ENCODE data around the gene ATOH8. TPM values are rescaled to one million over a fixed set of nuclear protein-coding genes. Genes with fewer than 3 reads are reported as not detected.

ATOH8 gene
- total RNA-seq, 1 experiment from 2014 or later: 0.81 TPM

DNA sequence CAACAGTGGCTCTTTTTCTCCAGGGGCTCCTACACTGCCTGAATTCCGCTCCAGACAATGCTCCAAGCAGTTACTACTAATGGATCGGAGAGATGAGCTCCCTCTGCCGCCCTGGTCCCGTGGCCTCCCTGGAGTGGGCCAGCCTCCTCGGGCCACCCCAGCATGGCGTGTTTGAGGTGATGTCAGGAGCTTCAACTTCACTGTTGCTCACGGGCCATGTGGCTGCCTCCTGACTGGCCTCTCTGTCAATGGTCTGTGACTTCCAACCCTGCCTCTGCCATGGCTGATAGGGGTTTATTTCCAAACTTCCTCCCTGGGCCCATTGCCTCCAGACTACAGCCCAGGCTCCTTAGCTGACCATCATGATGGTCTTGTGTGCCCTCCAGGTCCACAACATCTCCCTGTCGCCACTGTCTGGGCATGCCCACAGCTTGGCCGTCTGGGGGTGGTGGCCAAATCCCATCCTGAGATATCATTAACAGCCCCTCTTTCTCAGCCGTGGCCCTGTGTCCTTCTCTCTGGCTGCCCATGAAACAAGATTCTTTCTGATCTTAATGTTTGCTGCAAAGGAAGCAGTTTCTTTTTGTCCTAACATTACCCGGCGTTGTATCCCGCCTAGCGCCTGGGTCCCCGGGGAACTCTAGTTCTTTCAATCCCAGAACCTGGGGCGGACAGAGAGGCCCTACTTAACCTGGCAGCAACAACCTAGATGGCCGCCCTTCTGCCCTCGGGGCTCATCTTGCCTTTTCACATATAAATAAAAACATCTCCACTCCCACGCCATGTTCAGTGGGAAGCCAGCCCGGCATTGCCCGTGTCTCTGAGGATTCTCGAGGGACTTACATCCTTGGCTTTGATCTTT lies 38.1 kb downstream of the ATOH8 start:
- H3K4me3 Mint-ChIP-seq: no peak overlapping the region
- no peaks in the 10 kb centered on the region for H3K36me3 Mint-ChIP-seq
- no peaks in the 10 kb centered on the region for H3K4me1 Mint-ChIP-seq
- ChIA-PET CTCF (interaction anchor here (1.4 kb wide), 1 partner anchor 155 kb away, joined by 3 read pairs; no protein-coding TSS in a partner anchor), POLR2A (no interaction called here)
- H3K9me3 Mint-ChIP-seq: no peaks in the 10 kb centered on the region
- no peak overlapping the region for H3K27ac Mint-ChIP-seq
- no peak for ATAC-seq
- DNase-seq (ENCODE audit: low spot score): peak; percentile 6
- no peaks in the 10 kb centered on the region for H3K27me3 Mint-ChIP-seq (ENCODE audit: low read depth)
- TF ChIP-seq RORB (CRISPR knock-in tag; IDR thresholded peaks at IDR 0.05) (no peak), JUN (CRISPR knock-in tag; IDR thresholded peaks at IDR 0.05) (no peak), CBFB (CRISPR knock-in tag; IDR thresholded peaks at IDR 0.05; ENCODE audit: low read depth) (no peak), GRHL2 (CRISPR knock-in tag; IDR thresholded peaks at IDR 0.05; ENCODE audit: insufficient replicate concordance, severe bottlenecking) (no peak), FOXJ3 (CRISPR knock-in tag; IDR thresholded peaks at IDR 0.05; ENCODE audit: borderline replicate concordance) (no peak), HMGA2 (CRISPR knock-in tag; IDR thresholded peaks at IDR 0.05) (no peak), ESRRA (CRISPR knock-in tag; IDR thresholded peaks at IDR 0.05; ENCODE audit: borderline replicate concordance) (no peak), NR3C1 (CRISPR knock-in tag; conservative IDR thresholded peaks at IDR 0.05; ENCODE audit: low read depth) (no peak), SMAD3 (CRISPR knock-in tag; IDR thresholded peaks at IDR 0.05; ENCODE audit: borderline replicate concordance) (no peak), ZBTB21 (CRISPR knock-in tag; IDR thresholded peaks at IDR 0.05; ENCODE audit: borderline replicate concordance) (no peak), ZNF263 (CRISPR knock-in tag; IDR thresholded peaks at IDR 0.05; ENCODE audit: low read depth) (no peak)
- TF ChIP-seq, protein P1, sequence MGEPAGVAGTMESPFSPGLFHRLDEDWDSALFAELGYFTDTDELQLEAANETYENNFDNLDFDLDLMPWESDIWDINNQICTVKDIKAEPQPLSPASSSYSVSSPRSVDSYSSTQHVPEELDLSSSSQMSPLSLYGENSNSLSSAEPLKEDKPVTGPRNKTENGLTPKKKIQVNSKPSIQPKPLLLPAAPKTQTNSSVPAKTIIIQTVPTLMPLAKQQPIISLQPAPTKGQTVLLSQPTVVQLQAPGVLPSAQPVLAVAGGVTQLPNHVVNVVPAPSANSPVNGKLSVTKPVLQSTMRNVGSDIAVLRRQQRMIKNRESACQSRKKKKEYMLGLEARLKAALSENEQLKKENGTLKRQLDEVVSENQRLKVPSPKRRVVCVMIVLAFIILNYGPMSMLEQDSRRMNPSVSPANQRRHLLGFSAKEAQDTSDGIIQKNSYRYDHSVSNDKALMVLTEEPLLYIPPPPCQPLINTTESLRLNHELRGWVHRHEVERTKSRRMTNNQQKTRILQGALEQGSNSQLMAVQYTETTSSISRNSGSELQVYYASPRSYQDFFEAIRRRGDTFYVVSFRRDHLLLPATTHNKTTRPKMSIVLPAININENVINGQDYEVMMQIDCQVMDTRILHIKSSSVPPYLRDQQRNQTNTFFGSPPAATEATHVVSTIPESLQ (CRISPR knock-in tag; IDR thresholded peaks at IDR 0.05): no peak
- TF ChIP-seq, protein P2, sequence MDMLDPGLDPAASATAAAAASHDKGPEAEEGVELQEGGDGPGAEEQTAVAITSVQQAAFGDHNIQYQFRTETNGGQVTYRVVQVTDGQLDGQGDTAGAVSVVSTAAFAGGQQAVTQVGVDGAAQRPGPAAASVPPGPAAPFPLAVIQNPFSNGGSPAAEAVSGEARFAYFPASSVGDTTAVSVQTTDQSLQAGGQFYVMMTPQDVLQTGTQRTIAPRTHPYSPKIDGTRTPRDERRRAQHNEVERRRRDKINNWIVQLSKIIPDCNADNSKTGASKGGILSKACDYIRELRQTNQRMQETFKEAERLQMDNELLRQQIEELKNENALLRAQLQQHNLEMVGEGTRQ (CRISPR knock-in tag; IDR thresholded peaks at IDR 0.05): no peak
- TF ChIP-seq, protein P3, sequence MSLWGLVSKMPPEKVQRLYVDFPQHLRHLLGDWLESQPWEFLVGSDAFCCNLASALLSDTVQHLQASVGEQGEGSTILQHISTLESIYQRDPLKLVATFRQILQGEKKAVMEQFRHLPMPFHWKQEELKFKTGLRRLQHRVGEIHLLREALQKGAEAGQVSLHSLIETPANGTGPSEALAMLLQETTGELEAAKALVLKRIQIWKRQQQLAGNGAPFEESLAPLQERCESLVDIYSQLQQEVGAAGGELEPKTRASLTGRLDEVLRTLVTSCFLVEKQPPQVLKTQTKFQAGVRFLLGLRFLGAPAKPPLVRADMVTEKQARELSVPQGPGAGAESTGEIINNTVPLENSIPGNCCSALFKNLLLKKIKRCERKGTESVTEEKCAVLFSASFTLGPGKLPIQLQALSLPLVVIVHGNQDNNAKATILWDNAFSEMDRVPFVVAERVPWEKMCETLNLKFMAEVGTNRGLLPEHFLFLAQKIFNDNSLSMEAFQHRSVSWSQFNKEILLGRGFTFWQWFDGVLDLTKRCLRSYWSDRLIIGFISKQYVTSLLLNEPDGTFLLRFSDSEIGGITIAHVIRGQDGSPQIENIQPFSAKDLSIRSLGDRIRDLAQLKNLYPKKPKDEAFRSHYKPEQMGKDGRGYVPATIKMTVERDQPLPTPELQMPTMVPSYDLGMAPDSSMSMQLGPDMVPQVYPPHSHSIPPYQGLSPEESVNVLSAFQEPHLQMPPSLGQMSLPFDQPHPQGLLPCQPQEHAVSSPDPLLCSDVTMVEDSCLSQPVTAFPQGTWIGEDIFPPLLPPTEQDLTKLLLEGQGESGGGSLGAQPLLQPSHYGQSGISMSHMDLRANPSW (CRISPR knock-in tag; conservative IDR thresholded peaks at IDR 0.05; ENCODE audit: low read depth): no peak
- TF ChIP-seq, protein P4, sequence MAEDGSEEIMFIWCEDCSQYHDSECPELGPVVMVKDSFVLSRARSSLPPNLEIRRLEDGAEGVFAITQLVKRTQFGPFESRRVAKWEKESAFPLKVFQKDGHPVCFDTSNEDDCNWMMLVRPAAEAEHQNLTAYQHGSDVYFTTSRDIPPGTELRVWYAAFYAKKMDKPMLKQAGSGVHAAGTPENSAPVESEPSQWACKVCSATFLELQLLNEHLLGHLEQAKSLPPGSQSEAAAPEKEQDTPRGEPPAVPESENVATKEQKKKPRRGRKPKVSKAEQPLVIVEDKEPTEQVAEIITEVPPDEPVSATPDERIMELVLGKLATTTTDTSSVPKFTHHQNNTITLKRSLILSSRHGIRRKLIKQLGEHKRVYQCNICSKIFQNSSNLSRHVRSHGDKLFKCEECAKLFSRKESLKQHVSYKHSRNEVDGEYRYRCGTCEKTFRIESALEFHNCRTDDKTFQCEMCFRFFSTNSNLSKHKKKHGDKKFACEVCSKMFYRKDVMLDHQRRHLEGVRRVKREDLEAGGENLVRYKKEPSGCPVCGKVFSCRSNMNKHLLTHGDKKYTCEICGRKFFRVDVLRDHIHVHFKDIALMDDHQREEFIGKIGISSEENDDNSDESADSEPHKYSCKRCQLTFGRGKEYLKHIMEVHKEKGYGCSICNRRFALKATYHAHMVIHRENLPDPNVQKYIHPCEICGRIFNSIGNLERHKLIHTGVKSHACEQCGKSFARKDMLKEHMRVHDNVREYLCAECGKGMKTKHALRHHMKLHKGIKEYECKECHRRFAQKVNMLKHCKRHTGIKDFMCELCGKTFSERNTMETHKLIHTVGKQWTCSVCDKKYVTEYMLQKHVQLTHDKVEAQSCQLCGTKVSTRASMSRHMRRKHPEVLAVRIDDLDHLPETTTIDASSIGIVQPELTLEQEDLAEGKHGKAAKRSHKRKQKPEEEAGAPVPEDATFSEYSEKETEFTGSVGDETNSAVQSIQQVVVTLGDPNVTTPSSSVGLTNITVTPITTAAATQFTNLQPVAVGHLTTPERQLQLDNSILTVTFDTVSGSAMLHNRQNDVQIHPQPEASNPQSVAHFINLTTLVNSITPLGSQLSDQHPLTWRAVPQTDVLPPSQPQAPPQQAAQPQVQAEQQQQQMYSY (CRISPR knock-in tag; IDR thresholded peaks at IDR 0.05): no peak
- TF ChIP-seq, protein P5, sequence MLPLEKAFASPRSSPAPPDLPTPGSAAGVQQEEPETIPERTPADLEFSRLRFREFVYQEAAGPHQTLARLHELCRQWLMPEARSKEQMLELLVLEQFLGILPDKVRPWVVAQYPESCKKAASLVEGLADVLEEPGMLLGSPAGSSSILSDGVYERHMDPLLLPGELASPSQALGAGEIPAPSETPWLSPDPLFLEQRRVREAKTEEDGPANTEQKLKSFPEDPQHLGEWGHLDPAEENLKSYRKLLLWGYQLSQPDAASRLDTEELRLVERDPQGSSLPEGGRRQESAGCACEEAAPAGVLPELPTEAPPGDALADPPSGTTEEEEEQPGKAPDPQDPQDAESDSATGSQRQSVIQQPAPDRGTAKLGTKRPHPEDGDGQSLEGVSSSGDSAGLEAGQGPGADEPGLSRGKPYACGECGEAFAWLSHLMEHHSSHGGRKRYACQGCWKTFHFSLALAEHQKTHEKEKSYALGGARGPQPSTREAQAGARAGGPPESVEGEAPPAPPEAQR (CRISPR knock-in tag; IDR thresholded peaks at IDR 0.05): no peak
- TF ChIP-seq, protein P6, sequence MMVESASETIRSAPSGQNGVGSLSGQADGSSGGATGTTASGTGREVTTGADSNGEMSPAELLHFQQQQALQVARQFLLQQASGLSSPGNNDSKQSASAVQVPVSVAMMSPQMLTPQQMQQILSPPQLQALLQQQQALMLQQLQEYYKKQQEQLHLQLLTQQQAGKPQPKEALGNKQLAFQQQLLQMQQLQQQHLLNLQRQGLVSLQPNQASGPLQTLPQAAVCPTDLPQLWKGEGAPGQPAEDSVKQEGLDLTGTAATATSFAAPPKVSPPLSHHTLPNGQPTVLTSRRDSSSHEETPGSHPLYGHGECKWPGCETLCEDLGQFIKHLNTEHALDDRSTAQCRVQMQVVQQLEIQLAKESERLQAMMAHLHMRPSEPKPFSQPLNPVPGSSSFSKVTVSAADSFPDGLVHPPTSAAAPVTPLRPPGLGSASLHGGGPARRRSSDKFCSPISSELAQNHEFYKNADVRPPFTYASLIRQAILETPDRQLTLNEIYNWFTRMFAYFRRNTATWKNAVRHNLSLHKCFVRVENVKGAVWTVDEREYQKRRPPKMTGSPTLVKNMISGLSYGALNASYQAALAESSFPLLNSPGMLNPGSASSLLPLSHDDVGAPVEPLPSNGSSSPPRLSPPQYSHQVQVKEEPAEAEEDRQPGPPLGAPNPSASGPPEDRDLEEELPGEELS (CRISPR knock-in tag; IDR thresholded peaks at IDR 0.05): no peak
- TF ChIP-seq, protein P7, sequence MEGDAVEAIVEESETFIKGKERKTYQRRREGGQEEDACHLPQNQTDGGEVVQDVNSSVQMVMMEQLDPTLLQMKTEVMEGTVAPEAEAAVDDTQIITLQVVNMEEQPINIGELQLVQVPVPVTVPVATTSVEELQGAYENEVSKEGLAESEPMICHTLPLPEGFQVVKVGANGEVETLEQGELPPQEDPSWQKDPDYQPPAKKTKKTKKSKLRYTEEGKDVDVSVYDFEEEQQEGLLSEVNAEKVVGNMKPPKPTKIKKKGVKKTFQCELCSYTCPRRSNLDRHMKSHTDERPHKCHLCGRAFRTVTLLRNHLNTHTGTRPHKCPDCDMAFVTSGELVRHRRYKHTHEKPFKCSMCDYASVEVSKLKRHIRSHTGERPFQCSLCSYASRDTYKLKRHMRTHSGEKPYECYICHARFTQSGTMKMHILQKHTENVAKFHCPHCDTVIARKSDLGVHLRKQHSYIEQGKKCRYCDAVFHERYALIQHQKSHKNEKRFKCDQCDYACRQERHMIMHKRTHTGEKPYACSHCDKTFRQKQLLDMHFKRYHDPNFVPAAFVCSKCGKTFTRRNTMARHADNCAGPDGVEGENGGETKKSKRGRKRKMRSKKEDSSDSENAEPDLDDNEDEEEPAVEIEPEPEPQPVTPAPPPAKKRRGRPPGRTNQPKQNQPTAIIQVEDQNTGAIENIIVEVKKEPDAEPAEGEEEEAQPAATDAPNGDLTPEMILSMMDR (IDR thresholded peaks at IDR 0.05): no peak
- TF ChIP-seq, protein P8, sequence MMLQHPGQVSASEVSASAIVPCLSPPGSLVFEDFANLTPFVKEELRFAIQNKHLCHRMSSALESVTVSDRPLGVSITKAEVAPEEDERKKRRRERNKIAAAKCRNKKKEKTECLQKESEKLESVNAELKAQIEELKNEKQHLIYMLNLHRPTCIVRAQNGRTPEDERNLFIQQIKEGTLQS (CRISPR knock-in tag; conservative IDR thresholded peaks at IDR 0.05): no peak
